GM18508 (cell line): ENCODE results near the gene CDKAL1.

Experiments
- ATAC-seq: cut with Tn5 transposase; IDR thresholded peaks from one replicate; pipeline ENCODE4 v1.9.1; 2021; ENCODE audit warnings: moderate number of reproducible peaks; ENCODE audit not compliant: insufficient read depth, unreplicated experiment

The CDKAL1 gene

GRCh38 chr6:21201187-21201586, 666.9 kb downstream of the CDKAL1 start:
- ATAC-seq = no peak

GRCh38 chr6:21201637-21202350, 667.5 kb downstream of the CDKAL1 start:
- ATAC-seq = no peak

- ATAC-seq = no peak
Observed at GRCh38 chr6:21202521-21202920, 668.3 kb downstream of the CDKAL1 start.

- ATAC-seq = no peak
Observed at GRCh38 chr6:21204951-21205350, 670.7 kb downstream of the CDKAL1 start.

- ATAC-seq = peak; percentile 36
Observed at GRCh38 chr6:21208081-21208795, 674.0 kb downstream of the CDKAL1 start.

GRCh38 chr6:21208796-21209186, 674.5 kb downstream of the CDKAL1 start:
- no peak for ATAC-seq

- ATAC-seq = no peak
Observed at GRCh38 chr6:21213492-21213891, 679.2 kb downstream of the CDKAL1 start.

- no peak for ATAC-seq
Observed at GRCh38 chr6:21214738-21215448, 680.6 kb downstream of the CDKAL1 start.

- no peak for ATAC-seq
Observed at GRCh38 chr6:21219241-21219640, 685.0 kb downstream of the CDKAL1 start.

GRCh38 chr6:21219856-21220255, 685.6 kb downstream of the CDKAL1 start:
- no peak for ATAC-seq

GRCh38 chr6:21220271-21220987, 686.2 kb downstream of the CDKAL1 start:
- no peak for ATAC-seq

- no peak for ATAC-seq
Observed at GRCh38 chr6:21222656-21223055, 688.4 kb downstream of the CDKAL1 start.

- ATAC-seq = no peak
Observed at GRCh38 chr6:21225912-21226311, 691.7 kb downstream of the CDKAL1 start.

- no peak for ATAC-seq
Observed at GRCh38 chr6:21227486-21227885, 693.2 kb downstream of the CDKAL1 start.

GRCh38 chr6:21228411-21228810, 694.2 kb downstream of the CDKAL1 start:
- no peak for ATAC-seq

GRCh38 chr6:21228876-21229460, 694.7 kb downstream of the CDKAL1 start:
- ATAC-seq = no peak

GRCh38 chr6:21230536-21230935, 696.3 kb downstream of the CDKAL1 start:
- ATAC-seq = no peak

GRCh38 chr6:21235162-21235561, 700.9 kb downstream of the CDKAL1 start:
- no peak for ATAC-seq

- ATAC-seq = no peak
Observed at GRCh38 chr6:21238208-21238607, 704.0 kb downstream of the CDKAL1 start.

- no peak for ATAC-seq
Observed at GRCh38 chr6:21240709-21241108, 706.5 kb downstream of the CDKAL1 start.
